Forelimb muscle (tissue), 1 donor: ENCODE data around the gene KCNQ1. TPM values are rescaled to one million over a fixed set of nuclear protein-coding genes. Genes with fewer than 3 reads are reported as not detected.

Experiments
- DNase-seq: peaks from one replicate; pipeline ENCODE4 v3.0.0-alpha.2; 2013; ENCODE audit warnings: low read depth
- polyA plus RNA-seq: library from polyadenylated mRNA; unstranded; fragments of 120-200 nt; gene quantifications from one replicate; pipeline ENCODE4 v1.2.1, GENCODE V29; 2013; ENCODE audit not compliant: insufficient read length

The KCNQ1 gene
- polyA plus RNA-seq, 1 donor = 2.1 TPM

DNA sequence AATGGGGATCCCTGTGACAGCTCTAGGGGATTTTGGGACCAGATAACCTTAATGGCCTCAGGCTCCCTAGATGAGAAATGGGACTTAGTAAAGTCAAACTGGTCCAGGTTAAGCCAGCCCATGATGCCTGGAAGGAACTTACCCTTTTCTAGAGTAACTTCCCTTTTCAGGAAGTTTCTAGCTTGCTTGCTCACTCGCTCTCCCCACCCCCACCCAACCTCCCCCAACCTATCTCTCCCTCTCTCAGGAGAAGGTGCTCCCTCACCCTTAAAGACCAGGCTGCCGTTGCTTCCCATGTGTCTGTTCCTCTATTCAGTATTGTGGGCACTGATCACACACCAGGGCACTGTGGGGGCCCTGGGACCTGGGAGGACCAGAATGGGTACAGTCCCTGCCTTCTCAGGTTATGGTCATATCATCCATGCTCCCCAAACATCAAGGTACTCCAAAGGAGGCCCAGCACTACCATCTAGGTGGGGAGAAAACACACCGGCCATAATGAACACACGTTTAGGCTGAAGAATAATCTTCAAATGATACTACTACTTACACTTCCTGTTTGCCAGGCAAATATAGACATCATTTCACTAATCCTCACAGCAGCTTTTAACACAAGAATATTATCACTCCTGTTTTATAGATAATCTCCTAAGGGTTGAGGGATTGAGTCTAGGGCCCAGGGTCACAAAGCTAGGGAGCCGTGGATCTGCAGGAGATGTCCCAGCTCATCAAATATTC, 236.8 kb downstream of the KCNQ1 start:
- no peak for DNase-seq

GRCh38 chr11:2683806-2684205, 239.0 kb downstream of the KCNQ1 start:
- DNase-seq = no peak

GRCh38 chr11:2684581-2684980, 239.8 kb downstream of the KCNQ1 start:
- no peak for DNase-seq

GRCh38 chr11:2685051-2685450, 240.2 kb downstream of the KCNQ1 start:
- no peak for DNase-seq

DNA sequence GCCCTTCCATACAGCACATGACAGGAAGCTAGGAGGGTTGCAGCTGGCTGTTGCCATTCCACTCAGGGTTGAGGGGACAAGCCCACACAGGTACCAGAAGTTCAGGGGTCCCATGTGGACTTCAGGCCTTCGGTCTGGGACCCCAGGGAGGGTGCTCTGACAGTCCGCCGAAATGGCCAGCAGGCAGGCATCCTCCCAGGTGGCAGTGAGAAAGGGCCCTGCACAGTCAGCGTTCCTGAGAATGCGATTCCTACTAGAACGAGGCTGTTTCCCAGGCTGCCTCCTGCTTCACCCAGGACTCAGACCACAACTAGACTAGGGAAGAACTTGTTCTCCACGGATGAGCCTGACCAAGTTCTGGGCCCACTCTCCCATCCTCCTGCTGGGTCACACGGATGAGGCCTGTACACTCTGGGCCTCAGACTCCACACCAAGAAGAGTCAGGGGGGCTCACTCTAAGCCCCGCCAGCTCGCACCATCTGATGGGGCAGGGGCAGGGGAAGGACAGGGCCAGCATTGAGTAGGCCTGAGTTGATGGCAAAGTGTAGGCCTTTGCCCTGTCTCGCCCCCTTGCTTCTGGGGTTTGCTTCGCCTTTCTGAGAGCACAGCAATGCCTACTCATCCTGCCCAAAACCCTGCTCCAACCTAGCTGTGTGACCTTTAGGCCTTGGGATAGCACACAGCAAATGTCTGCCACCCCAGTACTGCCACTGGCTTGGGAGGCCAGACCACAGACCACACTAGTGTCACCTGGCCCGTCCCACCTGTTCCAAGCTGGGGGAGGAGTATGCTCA, 241.0 kb downstream of the KCNQ1 start:
- no peak for DNase-seq

DNA sequence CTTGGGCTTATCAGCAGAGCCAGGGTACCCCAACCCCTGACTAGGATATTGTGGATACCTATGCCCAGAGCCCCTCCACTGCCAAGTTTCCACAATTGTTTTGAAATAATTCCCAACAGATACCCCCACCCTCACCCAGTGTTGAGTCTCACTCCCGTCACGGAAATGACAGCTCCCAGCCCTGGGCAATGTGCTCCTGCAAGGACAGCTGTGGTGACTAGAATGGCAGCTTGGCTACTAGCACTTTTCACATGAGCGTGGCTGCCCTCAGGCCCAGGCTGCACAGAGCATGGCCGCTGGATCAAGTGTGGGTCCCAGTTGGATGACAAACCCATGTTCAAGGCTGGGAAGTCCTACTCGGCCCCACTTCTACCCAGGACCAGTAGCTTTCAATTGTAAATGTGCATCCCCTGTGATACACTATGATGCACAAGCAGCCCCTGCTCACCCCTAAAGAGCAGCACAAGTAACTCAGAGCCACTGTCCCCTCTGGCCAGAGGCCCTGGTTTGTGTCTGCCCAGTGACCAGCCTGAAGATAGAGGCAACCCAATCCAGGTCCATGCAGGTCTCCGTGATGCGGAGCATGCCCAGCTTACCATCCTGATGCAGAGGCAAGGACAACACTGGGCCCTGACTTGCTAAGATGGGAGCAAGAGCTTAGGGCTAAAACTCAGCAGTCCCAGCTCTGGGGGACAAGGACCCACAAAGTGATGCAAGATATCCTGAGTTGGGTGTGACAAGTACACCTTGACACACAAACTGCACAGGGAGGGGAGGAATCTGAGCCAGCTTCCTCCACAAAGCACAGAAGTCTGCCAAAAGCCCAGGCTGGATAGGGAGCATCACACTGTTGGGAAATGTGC, 241.8 kb downstream of the KCNQ1 start:
- no peak for DNase-seq

GRCh38 chr11:2687223-2687530, 242.4 kb downstream of the KCNQ1 start:
- DNase-seq = no peak

DNA sequence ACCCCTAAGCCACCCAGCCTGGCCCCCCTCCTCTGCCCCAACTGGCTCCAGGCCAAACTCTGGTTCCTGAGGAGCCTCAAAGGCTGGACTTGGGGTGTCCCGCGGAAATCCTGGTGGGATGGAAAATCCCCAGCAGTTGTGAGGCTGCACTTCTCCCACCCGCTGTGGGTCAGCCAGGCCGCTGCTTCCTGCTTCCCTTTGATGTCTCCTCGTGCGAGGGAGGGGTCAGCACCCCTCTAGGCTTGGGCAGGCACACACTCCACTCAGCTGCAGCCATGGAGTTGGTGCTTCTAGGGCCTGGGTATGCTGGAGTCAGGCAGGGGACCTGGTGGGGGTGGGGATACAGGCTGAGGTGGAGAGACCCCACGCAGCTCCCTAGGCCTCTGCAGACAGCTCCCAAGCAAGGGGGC, 243.0 kb downstream of the KCNQ1 start:
- DNase-seq = no peak

GRCh38 chr11:2688381-2689231, 243.8 kb downstream of the KCNQ1 start:
- DNase-seq = no peak

- no peak for DNase-seq
Observed at GRCh38 chr11:2689651-2690575, 245.1 kb downstream of the KCNQ1 start.

DNA sequence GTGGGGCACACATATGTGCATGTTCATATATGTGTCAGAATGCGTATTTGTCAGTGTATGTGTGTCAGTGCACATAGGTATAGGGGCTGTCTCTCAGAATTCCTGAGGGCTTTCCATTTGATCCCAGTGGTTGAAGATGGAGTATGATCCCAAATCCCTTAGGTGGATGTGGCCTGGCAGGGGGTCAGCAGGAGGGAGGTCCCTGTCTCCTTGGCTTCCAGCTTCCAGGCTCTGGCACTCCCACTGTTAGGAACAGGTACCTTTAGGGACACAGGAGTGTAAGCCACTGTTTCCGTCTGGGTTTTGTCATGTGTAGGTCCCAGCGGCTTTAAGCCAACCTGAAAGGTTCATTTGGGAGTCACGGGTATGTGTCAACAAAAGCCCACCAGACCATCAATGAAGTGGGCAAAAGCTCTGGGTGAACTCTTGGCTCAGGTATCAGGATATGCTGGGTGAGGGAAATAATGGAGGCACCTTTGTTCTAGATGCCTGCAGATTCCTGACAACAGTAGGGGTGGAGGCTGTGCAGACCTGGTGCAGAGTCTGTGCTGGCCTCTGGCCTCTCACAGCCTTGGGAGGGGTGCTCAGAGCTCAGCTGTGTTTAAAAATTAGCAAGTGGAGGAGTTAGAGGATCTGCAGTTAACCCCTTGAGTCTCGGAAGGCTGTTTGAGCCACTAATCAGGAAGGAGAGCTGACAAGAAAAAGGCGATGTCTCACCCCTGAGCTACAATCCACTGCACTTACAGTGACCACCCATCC, 246.0 kb downstream of the KCNQ1 start:
- DNase-seq = no peak

DNA sequence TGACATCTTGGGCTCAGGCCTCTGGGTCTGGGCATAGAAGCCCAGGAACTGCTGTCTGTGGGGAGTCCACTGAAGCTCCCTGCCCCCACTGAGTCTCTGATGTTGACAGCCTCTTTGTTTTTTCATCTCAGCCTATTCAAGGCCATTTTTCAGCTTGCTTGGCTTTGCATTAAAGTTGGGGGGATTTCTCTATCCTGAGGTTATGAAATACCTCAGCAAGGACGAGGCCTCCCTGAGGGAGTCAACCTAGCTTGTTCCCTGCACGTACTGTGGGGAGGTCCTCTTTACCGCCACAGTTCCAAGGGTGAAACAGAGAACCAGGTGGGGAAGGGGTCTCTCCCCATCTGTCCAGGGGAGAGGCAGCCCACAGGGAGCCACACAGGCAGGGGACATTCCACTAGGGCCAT, 246.6 kb downstream of the KCNQ1 start:
- no peak for DNase-seq

DNA sequence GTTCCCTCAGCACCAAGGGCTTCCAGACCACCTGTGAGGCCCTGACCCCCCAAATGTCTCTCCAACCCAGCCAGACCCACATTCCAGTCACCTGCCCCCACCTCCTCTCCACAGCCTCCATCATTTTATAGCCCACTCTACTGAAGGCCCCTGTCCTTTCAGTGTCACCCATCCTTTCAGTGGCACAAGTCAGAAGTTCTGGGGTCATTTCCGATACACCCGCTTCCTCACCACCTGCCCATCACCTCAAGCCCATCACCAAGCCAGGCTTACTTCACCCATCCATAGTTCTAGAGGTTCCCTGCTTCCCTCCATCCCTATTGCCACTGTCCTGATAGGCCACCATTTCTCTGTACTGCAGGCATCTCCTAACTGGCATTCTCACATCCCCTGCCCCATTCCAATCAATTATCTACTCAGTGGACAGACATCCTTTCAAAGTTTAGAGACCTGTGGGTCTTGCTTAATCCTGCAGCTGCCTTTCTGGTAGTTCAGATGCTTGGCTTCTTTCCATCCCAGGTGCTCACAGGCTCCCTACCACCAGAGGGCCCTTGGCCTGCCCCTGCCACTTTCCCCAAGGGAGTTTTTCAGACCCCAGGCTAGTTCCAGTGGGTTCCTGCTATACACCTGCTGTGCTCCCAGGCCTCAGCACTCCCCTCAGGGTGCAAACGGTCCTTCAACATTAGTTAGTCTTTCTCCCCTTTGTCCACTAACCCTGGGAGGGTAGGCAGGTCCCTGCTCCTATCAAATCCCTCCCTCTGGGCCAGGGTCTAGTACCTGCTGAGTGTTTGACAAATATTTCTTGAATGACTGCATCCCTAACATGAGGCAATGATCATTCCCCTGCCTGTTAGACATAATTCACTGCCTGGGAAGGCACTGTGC, 247.4 kb downstream of the KCNQ1 start:
- DNase-seq = no peak

GRCh38 chr11:2693271-2694261, 248.8 kb downstream of the KCNQ1 start:
- no peak for DNase-seq

- DNase-seq = no peak
Observed at GRCh38 chr11:2694495-2694894, 249.7 kb downstream of the KCNQ1 start.

DNA sequence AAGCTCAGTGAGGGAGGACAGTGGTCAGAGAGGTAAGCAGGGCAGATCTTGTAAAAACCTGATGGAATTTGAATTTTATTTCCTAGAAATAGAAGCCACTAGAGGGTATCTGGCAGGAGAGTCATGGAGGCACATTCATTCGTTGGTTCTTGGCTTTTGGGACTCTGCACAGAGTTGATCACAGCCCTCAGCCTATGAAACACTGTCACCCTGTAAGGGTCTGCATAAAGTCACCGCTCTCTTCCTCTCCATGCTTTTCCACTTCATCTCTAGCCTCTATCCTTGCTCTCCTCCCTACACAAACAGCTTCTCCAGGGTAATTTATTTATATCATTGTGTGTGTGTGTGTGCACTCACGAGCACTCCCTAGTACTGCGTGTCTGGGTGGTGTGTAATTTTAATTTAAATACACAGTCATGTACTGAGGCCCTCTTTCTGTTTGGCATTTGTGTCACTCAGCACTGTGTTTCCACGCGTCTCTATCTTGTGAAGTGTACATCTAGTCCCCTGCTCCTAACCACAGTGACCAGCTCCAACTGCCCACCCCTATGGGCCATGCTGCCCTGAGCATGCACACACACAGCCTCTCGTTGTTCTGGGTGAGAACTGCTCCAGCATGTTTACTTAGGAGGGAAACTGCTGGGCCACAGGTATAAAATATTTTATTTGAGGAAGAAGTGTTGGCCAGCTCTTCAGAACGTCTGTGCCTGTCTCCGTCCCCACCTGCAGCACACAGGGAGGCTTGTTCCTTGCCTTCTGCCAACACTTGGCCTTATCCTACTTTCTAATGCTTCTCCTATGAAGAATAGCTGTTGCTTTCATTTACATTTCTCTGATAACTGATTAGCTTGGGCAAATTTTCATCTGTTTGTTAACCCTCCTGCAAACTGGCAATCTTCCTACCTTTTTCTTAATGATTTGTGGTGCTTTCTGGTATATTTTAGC, 250.5 kb downstream of the KCNQ1 start:
- DNase-seq = no peak
